ENCODE measurements around the gene CLPX. TPM values are rescaled to one million over a fixed set of nuclear protein-coding genes. Genes with fewer than 3 reads are reported as not detected.

Gene CLPX
- total and polyA plus RNA-seq, 8 donors = 41.0 to 80.5 (median 64.2) TPM

DNA sequence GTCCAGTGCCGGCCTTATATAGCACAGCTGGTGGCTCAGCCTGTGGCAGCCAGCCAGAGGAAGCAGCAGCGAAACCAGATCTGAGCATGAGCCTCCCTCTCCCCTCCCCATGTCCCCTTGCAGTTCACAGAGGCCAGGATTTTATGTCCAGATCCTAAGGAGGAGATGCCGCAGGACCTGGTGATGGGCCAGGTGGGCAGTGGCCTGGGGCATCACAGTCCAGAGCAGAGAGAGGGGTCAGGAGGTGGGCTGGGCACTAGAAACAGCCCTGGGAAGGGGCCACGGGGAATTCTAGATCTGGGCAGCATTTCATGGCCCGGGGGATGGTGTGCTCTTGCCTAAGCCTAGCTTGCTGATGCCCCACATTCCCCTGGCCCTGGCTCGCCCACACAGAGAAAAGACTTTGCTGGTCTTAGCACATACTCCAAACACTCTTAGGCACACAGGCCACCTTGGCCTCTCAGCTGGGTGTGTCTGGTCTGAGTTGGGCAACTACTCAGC lies 26.4 kb upstream of the CLPX start:
- intact Hi-C loops (cut with DNase I) = no loop called here
- ATAC-seq = peak; percentile 85
- peaks cover 0 to 9% of the 10 kb centered on the region in 2 donors for H3K4me1 ChIP-seq
- TF ChIP-seq, protein P1, sequence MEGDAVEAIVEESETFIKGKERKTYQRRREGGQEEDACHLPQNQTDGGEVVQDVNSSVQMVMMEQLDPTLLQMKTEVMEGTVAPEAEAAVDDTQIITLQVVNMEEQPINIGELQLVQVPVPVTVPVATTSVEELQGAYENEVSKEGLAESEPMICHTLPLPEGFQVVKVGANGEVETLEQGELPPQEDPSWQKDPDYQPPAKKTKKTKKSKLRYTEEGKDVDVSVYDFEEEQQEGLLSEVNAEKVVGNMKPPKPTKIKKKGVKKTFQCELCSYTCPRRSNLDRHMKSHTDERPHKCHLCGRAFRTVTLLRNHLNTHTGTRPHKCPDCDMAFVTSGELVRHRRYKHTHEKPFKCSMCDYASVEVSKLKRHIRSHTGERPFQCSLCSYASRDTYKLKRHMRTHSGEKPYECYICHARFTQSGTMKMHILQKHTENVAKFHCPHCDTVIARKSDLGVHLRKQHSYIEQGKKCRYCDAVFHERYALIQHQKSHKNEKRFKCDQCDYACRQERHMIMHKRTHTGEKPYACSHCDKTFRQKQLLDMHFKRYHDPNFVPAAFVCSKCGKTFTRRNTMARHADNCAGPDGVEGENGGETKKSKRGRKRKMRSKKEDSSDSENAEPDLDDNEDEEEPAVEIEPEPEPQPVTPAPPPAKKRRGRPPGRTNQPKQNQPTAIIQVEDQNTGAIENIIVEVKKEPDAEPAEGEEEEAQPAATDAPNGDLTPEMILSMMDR (IDR thresholded peaks at IDR 0.05) = no peak
- H3K27me3 ChIP-seq = no peaks in the 10 kb centered on the region
- no peak overlapping the region for H3K27ac ChIP-seq
- H3K9me3 ChIP-seq = no peaks in the 10 kb centered on the region
- H3K36me3 ChIP-seq = no peaks in the 10 kb centered on the region
- peak in 2 of 4 donors; percentile 78 to 91 for DNase-seq
- H3K4me3 ChIP-seq = no peak overlapping the region

DNA sequence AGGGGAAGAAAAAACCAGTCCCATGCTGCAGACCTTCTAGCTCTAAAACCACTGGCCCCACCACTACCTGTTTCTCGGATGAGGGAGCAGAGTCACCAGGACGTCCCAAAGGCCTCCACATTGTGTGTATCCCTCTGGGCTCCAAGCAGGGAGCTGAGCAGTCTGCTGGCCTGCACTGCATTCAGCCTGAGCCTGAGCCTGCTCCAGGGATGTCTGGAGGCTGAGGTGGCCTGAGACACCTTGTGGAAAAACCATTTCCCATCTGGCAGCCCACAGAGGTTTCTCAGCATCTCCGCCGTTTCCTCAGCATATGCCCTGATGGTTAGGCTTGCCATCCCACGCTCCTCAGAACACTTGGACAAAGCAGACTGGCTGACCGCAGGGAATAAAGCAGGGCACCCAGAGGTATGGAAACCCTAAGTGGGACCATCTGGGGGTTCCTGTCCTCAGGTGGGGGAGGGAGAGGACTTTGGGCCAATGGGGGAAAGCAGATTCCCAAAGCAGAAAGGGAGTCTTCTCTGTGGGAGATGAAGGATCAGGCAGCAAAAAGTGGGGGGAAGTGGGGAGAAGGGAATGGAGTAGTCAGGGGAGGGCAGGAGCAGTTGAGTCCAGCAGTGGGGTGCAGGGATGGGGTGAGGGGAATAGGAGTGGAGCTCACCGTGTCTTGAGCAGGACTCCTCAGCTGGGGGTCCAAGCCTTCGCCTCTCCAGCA lies 25.8 kb upstream of the CLPX start, which contains the start of gene CILP:
Gene CILP, minus strand, starts transcription at position 704 of the 712 bp plus-strand sequence. CDS start 1,718 bp downstream, outside the sequence.
- no peak within 1 kb of the TSS for H3K27ac ChIP-seq
- no peak for DNase-seq

DNA sequence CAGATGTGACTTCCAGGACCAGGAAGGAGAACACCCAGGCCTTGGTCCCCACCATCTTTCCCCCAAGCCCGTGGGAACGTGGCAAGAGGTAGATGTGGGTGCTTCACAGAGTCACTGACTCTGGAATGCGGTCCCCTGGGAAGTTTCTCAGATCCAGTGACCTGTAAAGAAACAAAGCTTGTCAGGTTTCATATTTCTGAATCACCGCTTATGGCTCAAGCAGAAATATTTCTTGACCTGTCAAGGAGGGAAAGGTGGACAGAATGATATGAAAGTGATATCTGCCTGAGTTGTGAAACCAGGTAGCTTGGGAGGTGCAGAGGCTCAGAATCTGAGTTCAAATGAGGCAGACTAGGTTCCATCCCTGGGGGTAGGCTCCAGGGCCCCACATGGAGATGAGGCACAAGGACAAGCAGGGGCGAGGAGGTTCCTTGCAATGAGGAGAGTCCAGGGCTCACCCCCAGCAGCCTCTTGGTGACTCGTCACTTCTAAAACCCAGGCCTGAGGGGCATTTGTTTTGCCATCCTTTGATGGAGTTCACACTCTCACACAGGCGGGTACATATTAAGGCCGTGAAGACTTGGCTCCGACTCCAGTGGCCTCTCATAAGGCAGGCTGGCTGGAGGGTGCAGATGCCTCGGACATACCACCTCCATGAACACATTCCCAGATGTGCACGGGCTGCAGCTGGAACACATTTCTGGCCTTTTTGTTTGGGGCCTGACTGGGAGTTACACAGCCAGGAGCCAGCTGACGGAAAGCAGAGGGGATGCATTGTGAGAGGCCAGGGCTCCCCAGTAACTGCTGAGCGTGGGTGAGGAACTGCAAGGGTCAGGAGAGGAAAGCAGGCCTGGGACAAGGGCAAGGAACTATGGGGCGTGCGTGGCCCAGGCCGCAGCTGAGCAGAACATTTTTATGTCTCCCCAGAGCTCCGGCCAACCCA lies 24.8 kb upstream of the CLPX start:
- intact Hi-C loops (cut with DNase I) = no loop called here
- Histone ChIP-seq H3K36me3 (no peaks in the 10 kb centered on the region), H3K27ac (no peak overlapping the region), H3K4me3 (no peak overlapping the region), H3K4me1 (peaks cover 0 to 9% of the 10 kb centered on the region in 2 donors), H3K9me3 (no peaks in the 10 kb centered on the region), H3K27me3 (no peaks in the 10 kb centered on the region)
- DNase-seq (peak in 1 of 4 donors; percentile 17), ATAC-seq (no peak)
- TF ChIP-seq, protein P1 (IDR thresholded peaks at IDR 0.05) = no peak

More for the DNA sequence above, 25.8 kb upstream of the CLPX start, which contains the start of gene CILP:
- ATAC-seq = no peak
- Histone ChIP-seq H3K4me1 (peaks cover 0 to 9% of the 10 kb centered on the region in 2 donors), H3K9me3 (no peaks in the 10 kb centered on the region), H3K27me3 (no peaks in the 10 kb centered on the region), H3K36me3 (no peaks in the 10 kb centered on the region), H3K4me3 (no peak within 1 kb of the TSS)
- TF ChIP-seq, protein P1 (IDR thresholded peaks at IDR 0.05) = no peak
- intact Hi-C loops (cut with DNase I) = no loop called here

DNA sequence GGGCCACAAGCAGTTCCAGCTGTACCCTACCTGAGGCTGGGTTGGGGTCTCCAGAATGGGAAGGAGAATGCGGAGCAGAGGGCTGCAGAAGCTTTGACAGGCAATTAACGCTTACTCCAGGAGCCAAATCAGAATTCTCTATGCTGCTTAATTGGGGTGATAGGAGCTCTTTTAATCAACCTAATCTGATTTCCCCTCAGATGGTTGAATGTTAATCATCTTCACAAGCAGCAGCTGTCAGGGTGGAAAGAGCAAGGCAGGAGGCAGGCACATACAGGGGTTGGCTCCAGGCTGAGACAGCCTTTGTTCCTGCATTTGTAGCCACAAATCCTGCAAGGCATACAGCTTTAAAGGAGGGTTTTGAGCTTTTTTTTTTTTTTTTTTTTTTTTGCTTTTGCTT lies 23.5 kb upstream of the CLPX start:
- H3K27me3 ChIP-seq = no peaks in the 10 kb centered on the region
- intact Hi-C loops (cut with DNase I) = no loop called here
- H3K27ac ChIP-seq = no peak overlapping the region
- H3K36me3 ChIP-seq = no peaks in the 10 kb centered on the region
- no peaks in the 10 kb centered on the region for H3K9me3 ChIP-seq
- no peak for DNase-seq
- no peak for ATAC-seq
- H3K4me1 ChIP-seq = peaks cover 0 to 9% of the 10 kb centered on the region in 2 donors
- TF ChIP-seq, protein P1 (IDR thresholded peaks at IDR 0.05) = no peak
- no peak overlapping the region for H3K4me3 ChIP-seq
